NOMO-1 treated with dmso at 0.1 percent for 144 hours (cell line): ENCODE data around the gene DHRS3.

Experiments
- DNase-seq: peaks from one replicate; lab custom pipeline; 2025; ENCODE audit not compliant: unreplicated experiment; lab: John Stamatoyannopoulos, UW

The DHRS3 gene

GRCh38 chr1:12555411-12556367 lies 62.3 kb downstream of the DHRS3 start:
- no peak for DNase-seq

GRCh38 chr1:12554521-12555305 lies 63.3 kb downstream of the DHRS3 start:
- DNase-seq: no peak

DNA sequence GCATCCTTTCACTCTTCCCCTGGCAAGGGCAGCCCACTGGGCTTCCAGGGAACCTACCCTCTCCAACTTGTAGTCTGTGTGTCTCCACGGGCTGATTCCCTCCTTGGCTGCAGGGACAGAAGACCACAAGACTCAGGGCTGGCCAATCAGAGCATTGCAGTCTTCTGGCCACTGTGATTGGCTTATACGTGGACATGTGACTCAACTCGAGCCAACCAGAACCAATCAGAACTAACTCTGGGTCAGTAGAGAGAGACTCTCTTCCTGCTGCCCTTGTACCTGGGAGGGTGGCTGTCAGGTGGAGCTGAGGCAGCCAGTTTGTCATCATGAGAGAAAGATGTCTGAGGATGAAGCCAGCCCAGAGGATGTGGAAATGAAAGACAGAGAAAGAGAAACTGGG lies 64.0 kb downstream of the DHRS3 start:
- DNase-seq: no peak

DNA sequence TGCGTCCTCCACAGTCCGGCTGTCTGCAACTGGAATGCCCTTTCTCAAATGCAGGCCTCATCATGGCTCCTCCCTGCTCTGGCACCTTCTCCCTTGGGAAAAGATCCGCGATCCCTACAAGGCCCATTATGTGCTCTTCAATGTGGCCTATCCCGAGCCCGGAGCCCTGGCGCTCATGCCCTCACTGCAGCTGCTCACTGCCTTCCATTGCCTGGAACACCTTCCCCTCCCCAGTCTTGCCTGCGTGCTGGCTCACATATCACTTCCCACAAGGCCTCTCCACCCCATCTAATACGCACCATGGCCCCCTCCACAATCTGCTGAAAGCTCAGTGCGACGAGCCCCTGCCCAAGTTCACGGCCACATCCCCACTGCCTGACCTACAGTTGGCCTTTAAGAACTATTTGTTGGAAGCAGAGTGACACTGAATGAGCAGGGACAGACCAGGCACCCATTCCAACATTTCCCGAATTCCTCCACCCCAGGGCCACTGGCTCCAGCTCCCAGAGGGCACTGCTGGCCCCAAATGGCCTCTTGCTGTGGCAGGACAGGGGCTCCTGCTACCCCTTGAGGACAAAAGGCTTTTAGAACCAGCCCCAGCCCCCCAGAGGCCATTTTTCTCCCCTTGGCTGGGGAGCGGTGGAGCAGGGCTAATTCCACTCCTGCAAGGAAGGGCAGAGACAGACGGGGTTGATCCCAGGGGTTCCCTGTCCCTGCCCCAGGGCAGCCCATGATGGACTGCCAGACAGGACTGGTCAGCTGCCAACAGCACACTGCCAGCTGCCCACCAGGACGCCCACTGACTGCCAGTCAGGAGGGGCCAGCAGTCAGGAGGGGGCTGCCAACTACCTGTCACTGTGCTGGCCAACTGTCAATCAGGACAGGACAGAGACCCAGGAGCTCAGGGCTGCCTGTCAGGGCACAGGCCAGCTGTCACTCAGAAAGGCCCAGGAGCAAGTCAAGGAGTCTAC lies 64.8 kb downstream of the DHRS3 start:
- no peak for DNase-seq

- DNase-seq: no peak
These were observed 65.7 kb downstream of the DHRS3 start for GRCh38 chr1:12552111-12552888.

DNA sequence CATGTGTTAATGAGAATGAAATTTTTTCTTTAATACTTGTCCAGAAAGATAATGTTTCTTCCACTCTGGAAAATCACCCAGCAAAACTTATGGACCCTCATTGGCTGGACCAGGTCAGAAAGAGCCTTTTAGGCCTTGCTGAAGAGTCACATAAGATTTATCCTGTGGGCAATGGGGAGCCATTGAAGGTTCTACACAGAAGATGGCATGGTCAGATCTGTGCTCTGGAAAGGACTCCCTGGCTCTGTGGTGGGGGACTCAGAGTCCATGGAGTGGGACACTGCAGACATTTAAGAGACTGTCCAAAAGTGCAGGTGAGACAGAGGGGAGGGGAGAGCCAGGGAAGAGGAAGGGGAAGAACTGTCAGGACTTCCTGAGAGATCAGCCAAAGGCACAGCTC lies 66.4 kb downstream of the DHRS3 start:
- no peak for DNase-seq

GRCh38 chr1:12549460-12550349 lies 68.3 kb downstream of the DHRS3 start:
- DNase-seq: no peak

DNA sequence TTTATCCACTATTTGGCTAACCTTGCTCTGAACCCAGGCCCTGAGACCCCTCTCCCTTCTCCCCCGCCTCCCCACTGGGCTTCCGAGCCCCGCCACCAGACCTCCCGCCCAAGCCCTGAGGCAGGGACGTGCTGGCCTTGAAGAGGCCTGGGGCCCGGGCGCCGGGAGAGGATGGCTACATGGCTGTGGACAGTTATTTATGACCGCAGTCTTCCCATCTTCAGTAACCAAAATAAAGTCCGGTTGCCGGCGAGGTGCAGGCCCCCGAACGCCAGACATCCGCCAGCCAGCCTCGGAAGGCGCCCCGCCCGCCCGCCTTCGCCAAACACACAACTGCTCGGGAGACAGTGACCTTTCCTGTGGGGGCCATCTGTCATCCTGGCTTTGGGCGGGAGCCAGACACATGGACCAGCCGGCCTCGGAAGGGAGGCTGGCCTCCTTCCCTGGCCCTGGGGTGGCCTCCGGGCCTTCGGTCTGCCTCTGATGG lies 69.0 kb downstream of the DHRS3 start:
- DNase-seq: no peak

DNA sequence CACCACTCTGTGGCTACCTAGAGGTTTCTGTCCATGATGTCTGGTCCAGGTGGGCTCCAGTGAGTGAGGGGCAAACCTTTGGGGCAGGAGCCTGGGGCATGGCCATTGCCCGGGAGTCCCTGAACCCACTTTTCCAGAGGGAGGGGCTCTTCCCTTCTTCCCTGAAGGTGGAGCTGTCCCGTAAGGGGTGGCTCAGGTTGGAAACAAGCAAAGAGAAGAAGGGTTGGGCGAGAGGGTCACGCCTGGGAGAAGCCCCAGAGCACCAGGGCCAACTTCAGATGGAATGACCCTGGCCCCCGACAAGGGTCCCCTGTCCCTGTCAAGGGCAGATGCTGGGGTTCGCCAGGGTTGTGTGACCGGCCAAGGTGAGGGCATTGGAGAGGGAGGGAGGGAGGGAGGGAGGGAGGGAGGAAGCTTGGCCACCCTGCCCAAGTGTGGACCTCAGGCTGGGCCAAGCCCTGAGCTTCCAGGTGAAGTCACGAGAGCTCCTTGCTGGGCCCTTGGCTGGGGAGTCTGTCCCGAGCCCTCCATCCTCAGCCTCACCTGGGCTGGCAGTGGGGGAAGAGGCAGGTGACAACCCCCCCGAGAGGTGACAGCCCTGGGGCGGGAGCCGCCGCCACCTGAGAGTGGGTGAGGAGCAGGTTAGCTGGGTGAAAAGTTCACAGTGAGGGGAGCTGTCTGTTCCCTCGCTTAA lies 69.6 kb downstream of the DHRS3 start:
- no peak for DNase-seq

GRCh38 chr1:12547586-12548225 lies 70.3 kb downstream of the DHRS3 start:
- no peak for DNase-seq

DNA sequence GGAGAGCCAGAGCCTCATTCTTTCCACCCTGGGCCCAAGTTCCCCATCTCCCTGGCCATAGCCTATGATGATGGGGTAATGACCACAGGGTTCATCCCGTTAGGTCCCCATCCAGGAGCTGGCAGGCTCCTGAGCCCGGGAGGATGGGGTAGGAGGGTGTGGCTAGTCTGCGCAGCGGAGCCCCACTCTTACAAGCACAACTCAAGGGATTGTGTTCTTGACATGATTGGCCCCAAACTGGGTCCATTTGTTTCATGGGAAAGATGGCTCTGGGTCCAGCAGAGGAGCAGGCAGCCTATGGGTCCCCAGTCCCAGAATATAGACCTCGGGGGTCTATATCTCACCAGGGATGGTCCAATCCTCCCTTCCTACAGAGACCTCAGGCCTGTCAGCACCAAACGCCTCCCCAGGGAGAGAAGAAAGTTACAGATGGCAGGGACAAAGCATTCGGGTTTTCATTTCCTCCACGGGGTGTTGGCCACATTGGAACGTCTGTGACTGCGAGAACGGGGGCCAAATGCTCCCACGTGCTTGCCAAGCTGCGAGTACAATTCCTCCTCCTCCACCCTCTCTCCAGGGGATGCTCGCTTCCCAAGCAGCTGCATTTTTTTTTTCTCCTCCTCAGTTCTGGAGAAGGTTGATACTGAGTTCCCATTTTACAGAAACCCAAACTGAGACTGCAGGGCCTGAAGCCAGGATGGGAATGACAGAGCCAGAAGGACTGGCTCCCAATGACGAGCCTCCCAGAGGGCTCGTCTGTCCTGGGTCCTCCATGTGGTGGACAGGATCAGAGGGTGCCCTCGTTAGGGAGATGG lies 71.0 kb downstream of the DHRS3 start:
- DNase-seq: no peak

DNA sequence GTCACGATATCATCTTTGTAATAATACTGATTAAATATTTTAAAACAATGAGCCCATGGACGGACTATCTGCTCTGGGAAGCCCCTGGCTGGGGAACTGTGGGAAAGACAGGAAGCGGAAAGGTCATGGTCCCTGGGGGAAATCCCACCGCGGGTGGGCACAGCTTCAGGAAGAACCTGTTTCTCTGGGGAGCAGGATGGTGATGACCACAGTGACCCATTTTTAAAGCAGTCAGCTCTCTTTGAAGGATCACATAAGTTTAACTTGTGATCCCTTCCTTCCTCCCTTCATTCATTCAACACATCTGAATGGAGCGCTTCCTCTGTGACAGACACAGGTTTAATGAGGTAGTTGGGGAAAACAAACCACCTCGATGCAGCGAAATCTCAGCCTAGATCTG lies 73.0 kb downstream of the DHRS3 start:
- DNase-seq: no peak

DNA sequence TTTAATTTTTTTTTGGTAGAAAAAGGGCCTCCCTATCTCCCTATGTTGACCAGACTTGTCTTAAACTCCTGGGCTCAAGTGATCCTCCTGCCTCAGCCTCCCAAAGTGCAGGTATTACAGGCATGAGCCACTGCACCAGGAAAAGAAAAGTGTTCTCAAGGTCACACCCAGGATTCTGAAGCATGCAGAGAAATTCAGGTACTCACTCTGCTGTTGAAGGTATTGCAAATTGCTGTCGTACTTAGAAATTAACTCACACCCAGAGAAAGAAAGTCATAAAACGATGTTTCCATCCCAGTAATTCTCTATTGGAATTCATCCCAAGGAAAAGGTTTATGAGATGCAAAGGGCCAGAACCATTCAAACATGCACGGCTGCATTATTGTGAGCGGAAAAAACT lies 73.7 kb downstream of the DHRS3 start:
- no peak for DNase-seq

- no peak for DNase-seq
These were observed 74.3 kb downstream of the DHRS3 start for GRCh38 chr1:12543740-12544154.

DNA sequence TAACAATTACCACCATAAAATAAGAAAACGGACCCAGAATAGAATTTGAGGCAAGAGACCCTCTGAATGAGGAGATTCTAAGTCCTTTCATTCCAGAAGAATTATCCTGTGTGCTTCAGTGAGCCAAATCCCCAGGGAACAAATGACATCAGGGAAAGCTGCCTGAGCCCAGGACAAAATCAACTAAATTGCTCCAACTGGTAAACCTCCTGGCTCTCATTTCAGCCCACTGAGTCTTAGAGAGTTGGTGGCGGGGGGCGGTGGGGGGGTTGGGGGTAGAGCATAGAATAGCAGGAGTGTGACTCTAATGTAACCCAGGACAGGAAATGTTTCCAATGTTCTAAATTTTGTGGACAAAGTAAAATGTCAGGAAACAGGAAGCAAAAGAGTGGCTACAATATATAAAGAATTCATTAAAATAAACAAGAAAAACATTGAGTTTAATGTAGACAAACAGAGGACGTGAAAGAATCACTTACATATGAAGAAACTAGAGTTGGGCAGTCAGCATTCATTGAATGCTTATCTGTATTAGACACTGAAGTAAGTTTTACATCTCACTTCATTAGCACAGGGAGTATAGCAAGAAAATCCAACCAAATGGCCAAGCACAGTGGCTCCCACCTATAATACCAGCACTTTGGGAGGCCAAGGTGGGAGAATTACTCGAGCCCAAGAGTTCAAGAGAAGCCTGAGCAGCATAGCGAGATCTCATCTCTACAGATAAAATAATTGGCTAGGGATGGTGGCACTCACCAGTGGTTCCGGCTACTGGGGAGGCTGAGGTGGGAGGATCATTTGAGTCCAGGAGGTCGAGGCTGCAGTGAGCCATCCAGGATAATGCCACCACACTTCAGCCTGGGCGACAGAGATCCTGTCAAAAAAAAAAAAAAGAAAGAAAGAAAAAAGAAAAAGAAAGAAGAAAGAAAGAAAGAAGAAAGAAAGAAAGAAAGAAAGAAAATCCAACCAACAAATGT lies 75.1 kb downstream of the DHRS3 start:
- no peak for DNase-seq

DNA sequence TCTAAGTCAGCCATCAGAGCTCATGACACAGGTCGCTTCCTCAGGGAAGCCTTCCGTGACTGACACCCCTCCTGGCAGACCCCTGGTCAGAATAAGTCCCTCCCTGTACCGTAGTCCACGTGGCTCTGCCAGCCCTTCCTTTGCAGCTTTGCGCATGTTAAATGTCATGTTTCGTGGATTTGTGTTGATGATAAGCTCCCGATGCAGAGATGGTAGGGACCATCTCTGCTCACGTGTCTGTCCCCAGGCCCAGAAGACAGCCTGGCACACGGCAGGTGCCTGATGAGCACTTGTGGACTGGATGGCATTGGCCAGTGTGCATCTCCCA lies 75.9 kb downstream of the DHRS3 start:
- DNase-seq: no peak
